GM18909 (cell line): ENCODE results near the gene COX18.
A peak's percentile ranks its signal among the peaks of the same experiment; 100 is the strongest.

Experiments used
- ATAC-seq: cut with Tn5 transposase; IDR thresholded peaks from one replicate; pipeline ENCODE4 v1.9.1; 2021; ENCODE audit warnings: mild to moderate bottlenecking; ENCODE audit not compliant: unreplicated experiment, poor library complexity

COX18 gene, protein sequence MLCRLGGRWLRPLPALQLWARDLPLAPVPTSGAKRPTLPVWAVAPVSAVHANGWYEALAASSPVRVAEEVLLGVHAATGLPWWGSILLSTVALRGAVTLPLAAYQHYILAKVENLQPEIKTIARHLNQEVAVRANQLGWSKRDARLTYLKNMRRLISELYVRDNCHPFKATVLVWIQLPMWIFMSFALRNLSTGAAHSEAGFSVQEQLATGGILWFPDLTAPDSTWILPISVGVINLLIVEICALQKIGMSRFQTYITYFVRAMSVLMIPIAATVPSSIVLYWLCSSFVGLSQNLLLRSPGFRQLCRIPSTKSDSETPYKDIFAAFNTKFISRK

DNA sequence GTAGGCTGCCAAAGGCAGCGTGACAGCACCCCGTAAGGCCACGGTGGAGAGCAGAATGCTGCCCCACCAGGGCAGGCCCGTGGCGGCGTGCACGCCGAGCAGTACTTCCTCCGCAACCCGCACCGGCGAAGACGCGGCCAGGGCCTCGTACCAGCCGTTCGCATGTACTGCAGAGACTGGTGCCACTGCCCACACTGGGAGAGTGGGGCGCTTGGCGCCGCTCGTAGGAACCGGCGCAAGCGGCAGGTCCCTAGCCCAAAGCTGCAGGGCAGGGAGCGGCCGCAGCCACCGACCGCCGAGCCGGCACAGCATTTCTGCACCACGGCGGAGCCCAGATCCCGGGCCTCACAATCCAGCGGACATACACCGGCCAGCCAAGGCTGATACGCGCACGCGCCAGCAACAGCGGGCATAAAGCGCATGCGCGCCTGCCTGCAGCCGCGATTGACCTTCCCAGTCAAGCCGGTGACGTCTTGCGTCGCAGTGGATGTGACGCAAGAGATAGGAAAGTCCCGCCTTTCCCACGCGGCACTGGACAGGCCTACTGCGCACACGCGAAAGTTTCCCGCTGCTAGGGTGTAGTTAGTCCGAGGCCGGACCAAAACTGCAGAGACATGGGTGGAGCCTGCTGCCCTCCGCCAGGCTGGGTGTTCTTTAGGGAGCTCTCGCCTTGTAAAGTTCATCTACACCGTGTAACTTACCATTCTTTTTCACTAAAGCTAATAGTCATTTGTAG is at the start of gene COX18:
COX18 (minus strand) TSS at position 379 of the 736 bp plus-strand sequence; CDS start at position 312, 67 bp downstream.
- ATAC-seq = peak; percentile 87

DNA sequence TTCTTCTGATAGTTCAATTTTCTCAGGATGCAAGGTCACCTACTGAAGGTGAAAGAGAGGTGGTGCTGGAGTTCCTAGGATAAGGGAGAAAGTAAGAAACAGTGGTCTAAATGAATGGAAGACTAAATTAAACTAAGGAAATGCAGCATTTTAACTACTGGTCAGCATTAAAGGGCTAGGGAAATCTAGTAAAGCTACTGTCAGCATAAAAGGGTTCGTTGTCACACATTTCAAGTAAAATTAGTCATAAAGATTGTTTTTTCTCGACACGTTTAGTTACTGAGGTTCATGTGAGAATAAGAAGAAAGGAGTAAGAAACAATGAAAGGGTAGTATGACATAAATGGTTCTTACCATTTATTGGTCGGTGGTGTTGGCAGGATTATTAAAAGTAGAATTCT is 40.0 kb upstream of the COX18 start:
- ATAC-seq = no peak

DNA sequence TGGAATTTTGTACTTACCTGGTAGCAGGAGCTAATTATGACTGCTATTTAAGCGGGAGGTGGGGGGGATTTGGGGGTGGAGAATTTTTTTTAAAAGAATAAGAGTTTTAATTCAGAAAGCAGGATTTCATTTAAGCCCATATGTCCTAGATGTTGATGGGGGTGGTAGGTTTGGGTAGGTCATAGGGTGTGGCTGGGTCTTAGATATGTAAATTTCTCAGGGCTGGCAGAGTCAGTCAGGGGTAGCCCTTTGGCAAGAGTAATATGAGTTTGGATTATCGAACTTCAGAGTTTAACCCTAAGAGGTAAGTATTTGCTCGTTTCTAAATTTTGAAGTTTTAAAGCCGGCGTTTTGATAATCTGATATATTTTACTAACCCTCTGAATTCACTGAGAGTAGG is 35.2 kb upstream of the COX18 start:
- ATAC-seq = no peak

DNA sequence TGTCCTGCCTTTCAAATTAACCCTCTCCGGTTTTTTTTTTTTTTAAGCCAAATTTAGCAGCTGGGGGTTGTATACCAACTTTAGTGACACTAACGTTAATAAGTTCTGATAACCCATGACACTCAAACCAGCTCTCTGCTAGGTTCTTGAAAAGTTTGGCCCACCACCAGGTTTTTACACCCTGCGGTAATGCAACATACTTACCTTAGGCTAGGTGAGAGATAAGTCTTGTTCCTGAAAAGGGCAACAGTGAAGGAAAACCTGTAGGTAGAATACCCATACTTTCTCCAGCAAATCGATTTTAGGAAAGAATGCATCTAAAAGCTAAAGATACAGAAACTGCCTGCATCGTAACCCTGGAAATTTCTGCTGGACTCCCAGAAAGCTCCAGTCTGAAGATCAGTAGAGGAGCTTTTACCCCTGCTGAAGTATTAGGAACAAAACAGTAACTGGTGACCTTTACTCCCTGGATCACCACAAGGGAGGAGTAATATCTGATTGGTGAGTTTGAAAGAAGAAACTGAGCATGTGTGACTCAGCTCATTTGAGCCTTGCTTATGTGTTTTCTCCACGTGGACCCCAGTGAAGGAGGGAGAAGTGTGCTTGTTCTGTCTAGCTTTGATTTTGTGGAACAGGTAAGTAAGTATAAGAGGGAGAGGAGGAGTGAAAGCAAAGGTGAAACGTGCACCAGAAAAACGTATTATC is 34.4 kb upstream of the COX18 start:
- ATAC-seq = no peak

DNA sequence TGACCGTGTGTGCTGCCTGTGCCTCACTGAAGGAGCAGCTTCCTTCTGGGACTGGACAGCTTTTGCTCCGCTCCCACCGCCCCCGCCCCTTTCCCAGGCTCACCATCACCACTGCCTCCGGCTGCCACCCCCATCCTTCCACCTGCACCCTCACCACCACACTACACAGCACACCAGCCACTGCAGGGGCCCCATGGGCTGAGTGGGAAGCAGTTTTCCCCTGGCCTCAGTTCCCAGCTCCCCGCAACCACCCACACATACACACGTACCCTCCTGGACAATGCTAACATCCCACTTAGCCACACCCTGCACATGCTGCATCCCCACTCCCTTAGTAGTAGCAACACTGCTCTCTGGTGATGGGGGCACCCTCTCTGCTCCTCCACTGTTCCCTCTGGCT is 29.6 kb upstream of the COX18 start:
- no peak for ATAC-seq

DNA sequence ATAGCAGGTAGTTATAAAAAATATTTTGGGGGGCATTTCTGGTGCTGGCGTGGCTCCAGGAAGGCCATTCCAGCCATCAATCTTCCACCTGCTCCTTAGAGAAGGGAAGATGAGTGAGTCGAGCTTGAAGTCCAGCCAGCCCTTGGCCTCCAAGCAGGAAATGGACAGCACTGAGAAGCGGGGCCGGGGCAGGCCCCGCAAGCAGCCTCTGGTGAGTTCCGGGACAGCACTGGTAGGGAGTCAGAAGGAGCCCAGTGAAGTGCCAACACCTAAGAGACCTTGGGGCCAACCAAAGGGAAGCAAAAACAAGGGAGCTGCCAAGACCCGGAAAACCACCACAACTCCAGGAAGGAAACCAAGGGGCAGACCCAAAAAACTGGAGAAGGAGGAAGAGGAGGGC is 29.2 kb upstream of the COX18 start:
- ATAC-seq = no peak

DNA sequence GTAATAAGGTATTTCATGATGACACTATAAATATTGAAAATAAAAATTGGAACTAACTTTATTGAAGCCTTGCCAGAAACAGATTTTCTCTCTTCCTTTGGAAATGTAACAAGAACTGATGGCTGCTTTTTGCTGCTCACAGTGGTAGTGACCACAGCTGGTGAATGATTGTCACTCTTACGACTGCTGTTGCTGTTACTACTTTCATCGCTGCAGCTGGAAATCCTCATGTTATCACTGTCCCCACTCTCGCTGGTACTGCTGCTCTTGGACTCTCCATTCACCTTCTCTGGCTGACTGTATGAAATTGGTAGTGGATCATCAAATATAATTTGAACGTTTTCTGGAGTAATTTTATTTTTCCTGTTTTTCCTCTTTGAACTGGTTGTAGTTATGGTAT is 28.5 kb upstream of the COX18 start:
- no peak for ATAC-seq

DNA sequence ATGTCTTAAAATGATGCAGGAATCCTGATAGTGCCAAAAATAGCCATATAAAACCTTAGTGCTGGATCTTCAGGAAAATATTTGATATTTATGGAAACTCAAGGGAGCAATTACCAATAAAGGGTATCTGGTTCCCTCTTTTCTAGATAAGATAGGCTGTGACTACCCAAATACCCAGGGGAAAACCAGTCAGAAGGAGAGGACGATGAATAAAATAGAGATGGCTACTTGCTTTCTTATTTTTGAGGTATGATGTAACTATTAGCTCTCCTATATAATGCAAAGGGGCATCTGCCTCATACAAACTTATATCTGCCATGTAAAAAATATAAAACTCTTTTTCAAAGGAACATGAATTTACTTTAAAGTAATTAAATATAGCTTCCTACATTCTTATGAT is 23.4 kb upstream of the COX18 start:
- ATAC-seq = no peak

DNA sequence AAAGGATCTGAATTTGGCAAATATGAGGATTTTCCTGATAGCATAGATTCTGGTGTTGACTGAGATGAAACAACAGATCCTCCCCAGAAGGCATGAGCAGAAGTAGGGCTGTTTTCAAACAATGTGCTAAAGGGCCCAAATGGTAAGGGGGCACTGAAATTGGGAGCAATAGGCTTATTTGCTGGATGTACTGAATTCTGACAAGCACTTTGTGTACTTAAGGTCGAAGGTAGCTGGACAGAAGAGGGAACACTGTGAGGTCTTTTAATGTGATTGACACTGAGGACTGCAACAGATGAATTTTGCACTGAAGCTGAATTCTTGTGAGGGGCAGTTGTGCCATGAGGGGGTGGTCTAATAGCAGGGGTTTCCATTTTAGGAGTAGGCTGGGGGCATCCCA is 21.2 kb upstream of the COX18 start:
- ATAC-seq = no peak

DNA sequence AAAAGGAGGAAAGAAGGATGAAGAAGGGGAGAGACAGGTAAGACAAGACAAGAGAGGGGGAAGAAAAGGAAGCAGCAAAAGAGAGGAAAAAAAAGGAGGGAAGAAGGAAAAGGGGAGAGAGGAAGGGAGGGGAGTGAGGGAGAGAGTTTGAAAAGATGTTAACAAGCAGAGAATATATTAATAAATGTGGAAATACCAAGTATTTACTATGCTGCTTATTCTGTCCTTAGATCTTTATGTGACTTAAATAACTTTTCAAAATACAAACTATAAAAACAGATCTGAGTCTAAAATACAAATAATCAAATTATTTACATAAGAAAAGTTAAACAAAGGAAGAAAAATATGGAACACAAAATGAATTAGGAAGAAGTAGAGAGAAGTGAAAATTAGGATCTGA is 18.4 kb upstream of the COX18 start:
- ATAC-seq = no peak

DNA sequence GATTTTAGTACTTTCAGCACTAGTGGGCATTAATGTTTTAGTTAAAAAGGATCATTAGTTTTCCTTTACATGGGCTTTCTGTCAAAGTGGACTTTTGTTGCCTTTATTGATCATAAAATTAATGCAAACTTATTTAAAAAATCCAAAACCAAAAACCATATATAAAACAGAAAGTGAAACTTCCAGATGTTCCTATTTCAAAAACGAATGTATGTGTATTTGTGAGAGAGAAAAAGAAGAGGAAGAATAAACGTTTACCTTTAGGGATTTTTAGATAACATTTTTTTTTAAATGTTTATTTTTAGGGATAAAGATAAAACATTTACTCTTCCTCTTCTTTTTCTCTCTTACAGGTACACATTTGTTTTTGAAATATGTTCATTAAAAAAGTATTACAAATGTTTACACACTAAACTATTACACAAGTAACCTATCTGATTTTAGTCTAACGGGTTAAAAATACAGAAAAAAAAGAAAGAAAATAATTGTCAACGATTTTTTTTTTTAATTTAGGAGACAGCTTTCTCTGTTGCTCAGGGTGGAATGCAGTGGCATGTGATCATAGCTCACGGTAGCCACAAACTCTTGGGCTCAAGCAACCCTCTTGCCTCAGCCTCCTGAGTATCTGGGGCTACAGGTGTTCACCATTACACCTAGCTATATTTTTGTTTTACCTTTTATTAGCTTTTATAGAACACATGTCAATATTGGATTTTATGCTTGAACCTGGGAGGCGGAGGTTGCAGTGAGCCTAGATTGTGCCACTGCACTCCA is 16.8 kb upstream of the COX18 start:
- no peak for ATAC-seq

DNA sequence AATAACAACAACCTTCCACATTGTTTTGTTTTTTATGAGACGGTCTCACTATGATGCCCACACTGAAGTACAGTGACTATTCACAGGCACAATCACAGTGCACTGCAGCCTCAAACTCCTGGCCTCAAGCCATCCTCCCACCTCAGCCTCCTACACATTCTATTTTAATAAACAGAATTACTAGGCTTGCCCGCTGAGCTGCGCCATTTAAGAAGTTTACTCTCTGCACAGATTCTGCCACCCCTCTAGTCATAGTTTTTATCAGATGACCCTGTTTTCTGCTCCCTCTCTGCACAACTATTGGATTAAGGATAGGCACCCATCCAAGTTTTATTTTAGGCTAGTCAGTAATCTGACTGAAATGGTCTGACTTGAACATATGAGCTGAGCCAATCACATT is 11.3 kb upstream of the COX18 start:
- no peak for ATAC-seq

DNA sequence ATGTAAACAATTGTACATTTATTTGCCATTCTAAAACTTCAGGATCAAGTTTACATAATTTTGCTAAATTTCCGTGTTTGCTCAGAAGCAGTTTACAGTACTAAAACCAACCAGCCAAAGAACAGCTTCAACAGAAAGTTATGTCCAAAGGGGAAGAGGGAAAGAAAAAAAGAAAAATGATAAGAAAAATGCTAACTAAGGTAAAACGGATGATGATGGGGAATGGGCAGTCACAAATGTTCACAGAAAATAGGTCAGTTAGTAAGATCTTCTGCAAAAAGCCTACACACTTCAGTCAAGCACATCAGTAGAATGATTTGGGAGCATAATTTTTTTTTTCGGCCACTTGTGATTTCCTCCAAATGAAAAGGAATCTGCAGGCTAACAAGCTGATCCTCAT is 6.3 kb upstream of the COX18 start:
- ATAC-seq = no peak

DNA sequence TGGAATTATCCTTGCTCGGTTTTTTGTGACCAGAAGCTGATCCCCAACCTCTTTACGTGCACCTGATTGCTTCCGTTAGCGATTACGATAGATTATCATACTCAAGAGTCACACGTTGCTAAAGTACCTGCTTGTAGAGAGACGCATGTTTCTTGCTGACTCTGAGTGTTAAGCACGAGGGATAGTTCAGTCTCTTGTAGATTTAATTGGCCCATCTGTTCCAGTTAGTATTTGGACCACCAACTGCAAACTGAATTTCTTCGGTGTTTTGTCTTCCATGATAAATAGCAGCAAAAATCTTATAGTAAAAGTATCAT is 516 bp upstream of the COX18 start:
- peak; percentile 21 for ATAC-seq

DNA sequence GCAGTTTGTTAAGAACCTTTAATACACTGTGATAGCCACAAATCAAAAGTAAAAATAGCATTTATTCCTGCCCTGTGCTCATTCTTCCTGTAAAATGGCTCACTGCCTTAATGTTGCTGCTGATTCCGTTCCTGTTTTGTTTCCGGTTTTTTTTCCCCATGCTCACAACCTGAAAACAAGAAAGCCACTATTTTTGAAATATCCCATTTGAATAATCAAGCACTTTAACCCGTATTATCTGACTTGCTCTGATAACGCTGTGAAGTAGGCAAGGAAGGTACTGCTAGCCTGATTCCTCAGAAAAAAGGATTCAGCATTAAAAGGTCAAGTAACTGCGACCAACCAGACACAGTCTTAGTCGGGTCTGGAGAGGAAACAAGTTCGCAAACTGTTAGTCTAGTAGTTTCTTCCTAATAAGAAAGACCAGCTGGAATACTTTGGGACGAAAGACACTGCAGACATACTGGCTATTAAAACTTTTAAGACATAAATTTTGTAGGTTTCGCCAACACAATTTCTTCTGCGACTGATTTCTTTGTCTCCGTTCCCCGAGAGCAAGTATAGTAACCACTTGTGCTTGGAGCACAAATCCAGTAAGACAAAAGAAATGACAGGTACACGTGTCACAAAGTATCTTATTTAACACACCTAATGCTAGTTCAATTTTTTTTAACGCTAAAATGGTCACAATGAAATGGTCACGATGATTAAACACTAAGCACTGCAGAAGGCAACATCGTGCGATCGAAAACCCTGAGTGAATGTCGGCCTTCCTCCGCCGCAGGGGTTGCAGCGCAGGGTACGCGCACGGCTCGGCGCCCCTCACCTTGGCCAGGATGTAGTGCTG is 802 bp downstream of the COX18 start:
- peak; percentile 11 for ATAC-seq

DNA sequence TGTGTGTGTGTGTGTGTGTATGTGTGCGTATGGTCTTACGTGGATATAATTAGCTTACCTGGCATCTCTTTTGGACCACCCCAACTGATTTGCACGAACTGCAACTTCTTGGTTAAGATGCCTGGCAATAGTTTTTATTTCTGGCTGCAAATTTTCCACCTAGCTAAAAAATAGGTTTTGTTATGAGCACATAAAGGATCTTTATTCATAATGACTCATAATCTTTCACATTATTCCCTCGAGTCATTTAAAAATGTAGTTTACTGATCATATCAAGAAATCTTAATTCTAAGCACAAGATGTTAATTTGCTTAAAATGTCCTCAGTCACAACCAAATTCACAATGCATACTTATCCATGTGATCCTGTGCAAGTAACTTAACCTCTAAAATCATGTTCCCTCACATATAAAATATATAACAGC is 1.5 kb downstream of the COX18 start:
- no peak for ATAC-seq

DNA sequence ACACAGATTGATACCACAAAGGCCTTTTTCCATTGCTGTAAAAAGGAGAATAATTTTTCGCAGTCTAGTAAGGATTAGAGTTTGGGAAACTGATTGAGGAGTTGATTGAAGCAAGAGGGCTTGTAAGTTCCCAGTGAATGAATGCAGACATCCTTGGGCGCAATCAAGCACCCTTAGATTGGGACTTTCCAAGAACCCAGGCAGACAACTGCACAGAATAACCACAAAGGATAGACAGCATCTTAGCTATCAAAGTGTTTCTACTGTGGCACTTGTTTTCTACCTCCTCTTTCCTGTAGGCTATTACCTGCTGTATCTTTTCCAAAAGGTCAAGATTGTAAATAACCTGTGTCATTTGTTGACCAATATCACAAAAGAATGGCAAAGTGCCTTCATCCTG is 2.6 kb downstream of the COX18 start:
- no peak for ATAC-seq

DNA sequence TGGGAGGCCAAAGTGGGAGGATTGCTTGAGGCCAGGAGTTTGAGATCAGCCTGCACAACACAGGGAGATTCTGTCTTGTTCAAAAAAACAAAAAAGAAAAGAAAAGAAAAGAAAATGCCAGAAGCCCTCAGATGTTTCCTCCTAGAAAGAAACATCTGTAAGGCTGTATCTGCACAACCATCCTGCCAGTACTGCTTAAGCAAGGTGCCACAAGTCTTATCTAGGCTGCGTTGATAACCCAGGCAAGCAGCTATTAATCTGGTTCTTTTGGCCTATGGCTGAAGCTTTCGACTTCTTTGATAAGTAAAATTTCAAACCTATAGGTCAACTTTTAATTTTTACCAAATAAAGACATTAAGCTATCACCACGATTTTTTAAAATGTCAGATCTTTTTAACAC is 3.1 kb downstream of the COX18 start:
- ATAC-seq = no peak

DNA sequence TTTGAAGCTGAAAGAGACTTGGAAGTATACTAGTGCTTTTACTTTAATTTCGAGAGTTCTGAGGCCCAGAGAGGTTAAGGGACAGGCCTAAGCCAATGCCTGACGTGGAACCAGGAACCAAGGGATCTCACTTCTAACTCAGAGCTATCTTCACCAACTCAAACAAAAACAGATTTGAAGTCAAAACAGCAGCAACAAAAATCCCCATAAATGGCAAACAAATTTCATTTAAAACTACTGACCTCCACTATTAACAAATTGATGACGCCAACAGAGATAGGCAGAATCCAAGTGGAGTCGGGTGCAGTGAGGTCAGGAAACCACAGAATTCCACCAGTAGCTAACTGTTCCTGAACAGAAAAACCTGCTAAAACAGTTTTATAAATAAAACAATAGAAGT is 5.0 kb downstream of the COX18 start:
- ATAC-seq = no peak
